ENCODE results near the gene ARHGAP25.

The ARHGAP25 gene

DNA sequence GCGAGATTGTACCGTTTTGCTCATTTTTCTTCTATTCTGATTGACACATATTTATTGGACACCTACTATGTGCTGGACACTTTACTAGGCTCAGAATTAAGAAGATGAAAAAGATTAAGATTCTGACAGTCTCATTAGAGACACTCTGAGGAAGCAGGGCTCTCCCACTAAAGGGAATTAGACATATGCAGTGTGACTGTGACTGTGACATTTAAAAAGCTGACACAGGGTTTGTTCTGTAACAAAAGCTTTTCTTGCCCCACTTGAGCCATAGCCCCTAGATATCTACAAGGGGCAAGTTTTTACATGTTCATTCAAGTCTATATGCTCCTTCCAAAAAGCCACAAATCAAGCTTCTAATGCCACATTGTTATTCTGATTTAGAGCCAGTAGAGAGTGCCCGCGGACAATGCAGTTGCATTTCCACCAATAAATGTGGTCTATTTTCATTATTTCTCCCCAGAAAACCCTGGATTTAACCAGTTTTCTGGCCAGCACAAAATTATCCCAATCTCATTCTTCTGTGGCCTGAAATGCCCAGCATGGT is 9.8 kb downstream of the ARHGAP25 start:
- no peak for DNase-seq

DNA sequence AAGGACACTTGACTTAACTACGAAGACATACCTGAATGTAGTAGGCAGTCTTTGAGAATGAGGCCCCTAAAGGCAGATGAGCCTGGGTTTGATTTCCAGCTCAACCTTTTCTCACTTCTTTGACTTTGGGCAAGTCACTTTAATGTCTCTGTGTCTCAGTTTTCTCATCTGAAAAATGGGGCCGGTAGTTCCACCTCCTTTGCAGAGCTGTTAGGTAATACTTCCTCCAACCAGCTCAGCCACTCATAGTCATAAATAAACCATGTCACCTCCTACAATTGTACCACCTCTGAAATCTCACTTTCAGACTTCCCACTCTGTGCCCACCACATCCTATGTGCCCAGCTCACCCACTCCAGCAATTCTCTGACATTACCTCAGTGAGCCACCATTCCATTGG is 10.4 kb downstream of the ARHGAP25 start:
- DNase-seq, result peak; percentile 46

DNA sequence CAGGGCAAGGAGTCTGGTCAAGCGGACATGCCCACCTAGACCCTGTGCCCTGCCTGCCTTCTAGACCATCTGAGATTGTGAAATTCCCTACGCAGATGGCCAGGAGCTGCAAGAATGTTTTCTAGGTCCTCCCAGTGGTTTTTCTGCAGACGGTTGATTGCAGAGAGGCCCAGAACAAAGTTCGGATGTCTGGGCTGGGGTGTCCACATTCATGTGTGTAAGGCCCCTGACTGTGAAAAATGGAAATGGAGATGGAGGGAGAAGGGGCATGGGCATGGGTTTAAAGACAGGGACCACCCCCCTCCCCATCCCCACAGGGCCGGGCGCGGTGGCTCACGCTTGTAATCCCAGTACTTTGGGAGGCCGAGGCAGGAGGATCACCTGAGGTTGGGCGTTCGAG is 11.8 kb downstream of the ARHGAP25 start:
- DNase-seq, result no peak

GRCh38 chr2:68747413-68747812 is 12.8 kb downstream of the ARHGAP25 start:
- no peak for DNase-seq

DNA sequence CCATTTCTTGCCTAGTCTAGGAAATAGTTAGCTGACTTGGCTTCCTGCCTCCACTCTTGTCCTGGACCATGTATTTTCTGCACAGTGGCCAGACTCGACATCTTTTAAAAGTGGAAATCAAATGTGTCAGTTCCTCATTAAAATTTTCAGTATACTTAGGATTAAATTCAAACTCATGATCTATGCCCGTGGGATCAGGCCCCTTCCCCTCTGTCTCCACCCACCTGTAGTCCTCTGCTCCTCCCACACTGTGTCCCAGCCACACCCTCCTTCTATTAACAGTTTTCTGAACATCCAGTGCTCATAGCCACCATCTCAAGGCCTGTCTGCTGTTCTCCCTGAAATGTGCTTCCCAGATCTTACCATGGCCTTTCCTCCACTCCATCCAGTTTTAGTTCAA is 13.3 kb downstream of the ARHGAP25 start:
- no peak for DNase-seq

GRCh38 chr2:68748568-68748967 is 14.0 kb downstream of the ARHGAP25 start:
- no peak for DNase-seq

- no peak for DNase-seq
These were observed 14.7 kb downstream of the ARHGAP25 start for GRCh38 chr2:68749345-68749744.

GRCh38 chr2:68750592-68751396 is 16.2 kb downstream of the ARHGAP25 start:
- DNase-seq, result no peak

DNA sequence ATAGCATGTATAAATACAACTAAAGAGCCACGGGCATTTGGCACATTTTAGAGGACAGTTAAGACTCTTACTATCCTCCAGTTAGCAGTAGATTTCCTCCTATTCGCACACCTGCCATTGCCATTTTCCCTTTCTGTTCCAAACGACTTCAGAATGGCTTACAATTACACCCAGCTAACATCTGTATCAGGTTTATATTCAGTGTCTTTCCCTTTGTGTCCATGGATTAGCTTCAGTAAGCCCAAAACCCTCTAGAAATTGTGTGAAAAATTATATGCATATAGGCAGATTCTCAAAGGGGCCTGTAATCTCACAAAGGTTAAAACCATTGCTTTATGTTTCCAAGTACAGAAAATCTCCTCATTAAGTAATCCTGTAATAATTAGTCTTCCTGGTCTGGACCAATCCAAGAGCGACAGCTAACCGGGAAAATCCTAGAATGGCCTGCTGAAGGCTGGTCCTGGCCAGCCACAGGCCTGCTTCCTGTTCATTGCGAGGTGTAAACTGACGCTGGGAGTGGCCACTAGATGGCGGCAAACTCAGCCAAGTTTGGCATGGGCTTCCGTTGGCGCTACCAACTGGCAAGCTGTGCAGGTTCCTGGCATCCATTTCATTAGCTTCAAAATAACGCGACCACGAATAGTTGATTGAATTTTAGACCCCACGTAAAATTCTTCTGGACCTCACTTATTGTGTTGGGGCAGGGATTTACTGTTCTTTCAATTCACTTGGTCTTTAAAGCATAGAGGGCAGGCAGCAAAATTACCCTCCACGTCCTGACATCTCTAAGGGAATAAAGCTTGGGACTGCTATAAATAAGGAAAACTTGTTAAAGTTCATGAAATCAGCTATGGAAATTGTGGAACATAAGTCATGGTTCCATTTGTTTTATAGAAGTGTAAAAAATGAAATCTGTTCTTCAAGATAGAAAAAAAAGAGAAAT is 17.1 kb downstream of the ARHGAP25 start:
- DNase-seq, result peak; percentile 92

DNA sequence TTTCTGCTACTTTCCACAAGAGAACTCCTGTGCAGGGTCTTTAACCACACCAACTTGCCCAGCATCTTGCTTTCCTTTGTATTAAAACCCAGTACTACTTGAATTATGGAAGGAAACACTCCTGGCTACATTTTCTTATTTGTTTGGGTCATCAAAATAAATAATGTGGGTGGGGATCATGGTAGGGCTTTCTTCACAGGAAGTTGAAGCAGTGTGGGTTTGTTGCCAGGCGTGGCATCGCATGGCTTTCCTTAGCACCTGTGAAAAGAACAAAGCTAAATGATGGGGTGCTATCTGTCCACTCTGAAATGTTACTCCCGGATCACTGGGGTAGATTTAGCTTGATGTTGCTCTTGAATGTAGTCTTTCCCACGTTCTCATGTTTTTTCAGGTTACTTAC is 18.7 kb downstream of the ARHGAP25 start:
- peak; percentile 57 for DNase-seq

GRCh38 chr2:68755071-68755470 is 20.5 kb downstream of the ARHGAP25 start:
- no peak for DNase-seq

DNA sequence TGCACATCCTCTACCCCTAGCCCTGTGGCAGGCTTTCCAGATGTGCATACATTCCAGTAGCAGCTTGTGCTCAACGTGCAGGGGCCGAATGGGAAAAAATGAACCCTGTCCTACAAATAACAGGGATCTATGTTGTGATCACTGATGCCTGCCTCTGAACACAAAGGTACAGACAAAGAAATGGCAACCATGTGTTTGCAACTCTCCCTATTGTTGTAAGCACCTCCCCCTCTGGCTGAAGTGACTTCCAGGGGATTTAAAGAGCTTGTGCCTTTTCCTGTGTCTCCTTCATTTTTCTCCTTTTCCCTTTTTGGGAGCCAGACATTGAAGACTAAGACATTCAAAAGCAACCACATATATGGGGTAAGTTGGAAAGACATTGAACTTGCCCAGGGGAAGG is 21.6 kb downstream of the ARHGAP25 start:
- DNase-seq, result no peak

GRCh38 chr2:68757081-68757480 is 22.5 kb downstream of the ARHGAP25 start:
- DNase-seq, result no peak

GRCh38 chr2:68762100-68762499 is 27.5 kb downstream of the ARHGAP25 start:
- DNase-seq, result no peak

DNA sequence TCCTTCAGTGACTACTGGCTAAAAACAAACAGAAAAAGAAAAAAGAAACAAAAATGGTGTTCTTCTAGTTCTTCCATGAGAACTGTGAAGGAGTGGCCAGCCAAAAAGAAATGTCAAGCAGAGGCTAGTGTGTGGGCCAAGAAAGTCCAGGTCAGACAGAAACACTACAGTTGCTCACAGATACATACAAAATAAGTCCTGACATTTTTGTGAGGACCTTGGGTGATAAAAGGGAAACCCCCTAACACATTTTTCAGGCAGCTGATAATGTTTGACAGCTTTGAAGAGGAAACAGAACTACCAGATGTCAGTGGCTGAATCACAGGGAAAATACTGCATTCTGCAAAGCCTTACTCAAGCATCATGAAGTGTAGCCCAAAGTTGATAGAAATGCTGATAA is 28.1 kb downstream of the ARHGAP25 start:
- DNase-seq, result peak; percentile 71

GRCh38 chr2:68764041-68764805 is 29.6 kb downstream of the ARHGAP25 start:
- DNase-seq, result no peak

- DNase-seq, result peak; percentile 32
These were observed 30.2 kb downstream of the ARHGAP25 start for GRCh38 chr2:68764806-68765311.

DNA sequence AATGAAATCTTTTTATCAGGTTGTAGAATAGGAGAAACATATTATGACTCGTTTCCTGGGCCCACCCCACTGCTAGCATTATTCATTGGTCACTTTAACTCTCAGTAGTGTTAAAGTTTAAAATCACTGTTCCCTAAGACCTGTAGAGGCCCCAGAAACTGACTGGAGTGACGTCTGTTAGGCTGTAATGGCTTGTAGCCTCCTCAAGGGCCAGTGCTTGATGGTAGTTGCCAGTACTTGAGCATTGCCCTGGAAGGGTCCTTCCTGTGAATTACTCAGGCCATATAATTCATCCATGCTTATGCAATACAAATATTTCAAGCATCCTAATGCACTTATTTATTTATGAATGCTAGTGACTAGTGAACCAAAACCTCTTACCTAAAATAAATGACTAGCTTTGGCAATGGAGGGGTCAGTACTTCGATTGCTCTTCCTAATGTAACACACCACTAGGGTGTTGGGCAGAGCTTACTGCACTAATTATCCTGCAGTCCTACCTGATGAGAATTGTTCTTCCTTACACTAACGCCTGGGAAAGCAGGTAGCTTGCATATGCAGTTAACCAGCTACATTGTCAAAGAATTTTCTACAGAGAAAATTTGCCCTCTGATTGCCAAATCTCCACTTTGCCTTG is 31.2 kb downstream of the ARHGAP25 start:
- DNase-seq, result no peak

- peak; percentile 79 for DNase-seq
These were observed 31.8 kb downstream of the ARHGAP25 start for GRCh38 chr2:68766376-68766845.

DNA sequence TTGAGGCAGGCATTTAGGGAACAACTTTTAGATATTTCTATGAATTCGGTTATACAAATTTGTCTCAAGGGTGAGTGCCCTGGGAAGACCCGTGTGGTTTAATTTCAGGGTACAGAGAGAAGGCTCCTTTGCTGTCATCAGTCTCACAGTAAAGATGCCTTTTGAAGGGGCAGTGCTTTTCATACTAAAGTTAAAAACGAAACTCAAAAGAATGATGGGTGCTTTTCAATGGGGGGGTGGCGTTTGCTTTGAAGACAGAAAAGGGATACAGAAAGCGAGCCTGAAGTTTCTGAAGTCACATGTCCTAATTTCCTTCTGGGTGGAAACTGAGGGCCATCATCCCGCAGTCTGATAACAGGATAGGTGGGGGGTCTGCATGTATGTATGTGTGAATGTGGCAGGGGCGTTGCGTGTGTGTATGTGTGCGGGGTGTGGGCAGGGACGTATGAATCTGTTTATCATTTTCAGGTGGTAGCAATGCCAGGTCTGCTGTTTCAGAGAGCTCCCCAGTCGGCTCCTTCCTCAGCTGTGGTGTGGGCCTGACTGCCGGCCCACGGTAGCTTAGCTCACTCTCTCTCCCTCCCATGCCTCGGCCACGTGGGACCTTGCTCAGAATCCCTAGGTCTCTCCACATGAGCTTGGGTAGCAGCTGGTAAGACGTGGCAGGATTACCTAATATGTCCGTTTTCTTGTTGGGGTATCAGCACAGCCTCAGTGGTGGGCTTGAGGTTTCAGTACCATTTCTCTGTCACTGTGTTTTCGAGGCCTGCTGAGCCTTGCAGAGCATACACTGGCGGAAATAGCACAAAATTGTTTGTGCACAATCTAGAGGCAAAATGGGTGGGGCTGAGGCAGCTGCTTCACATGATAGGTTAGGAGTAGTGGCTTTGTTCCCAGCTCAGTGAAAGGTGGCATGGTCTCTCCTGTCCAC is 32.7 kb downstream of the ARHGAP25 start:
- peak; percentile 68 for DNase-seq

DNA sequence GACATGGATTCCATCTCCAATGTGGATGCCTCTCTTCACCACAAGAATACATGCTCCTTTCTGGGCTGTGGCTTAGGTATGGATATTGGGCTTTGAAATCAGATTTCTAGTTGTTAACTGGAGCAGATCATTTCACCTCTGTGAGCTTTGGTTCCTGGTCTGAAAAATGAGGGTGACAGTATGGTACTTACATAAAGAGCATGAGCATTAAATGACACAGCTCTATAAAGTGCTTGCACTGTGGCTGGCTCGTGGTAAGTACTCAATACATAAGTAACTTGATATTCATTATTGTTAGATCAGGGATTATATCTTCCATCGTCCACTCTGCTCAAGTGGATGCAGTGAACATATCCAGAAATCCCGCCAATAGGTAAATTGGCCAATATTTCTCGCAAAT is 33.4 kb downstream of the ARHGAP25 start:
- no peak for DNase-seq

All from CD4-positive, alpha-beta T cell treated with Interleukin-10 for 1 hour (primary cell).